Natural killer cell (primary cell): Measurements from ENCODE around the gene LTBP3. TPM values are rescaled to one million over a fixed set of nuclear protein-coding genes. Genes with fewer than 3 reads are reported as not detected.
"Not testable (repeated sequence)": the region's sequence is repeated elsewhere in the genome, so short reads cannot be mapped to it uniquely, and the experiment has no call there.

Source experiments
- ATAC-seq, 3 donors: fragments of 150-1000 bp in 2 of 3; fragments of 200-7000 bp in 1 of 3; cut with Tn5 transposase; 1 replicate in 1 of 3; 2 replicates in 2 of 3; pipeline ENCODE4 v1.10.0; 2021; ENCODE audit warnings: mild to moderate bottlenecking in 2 of 3, moderate library complexity in 2 of 3
- DNase-seq, 2 donors: peaks; one replicate each; pipeline versions ENCODE4 v3.0.0 to v3.0.0-alpha.2; 2013 to 2021; ENCODE audit warnings: mixed read lengths in 1 of 2
- H3K27ac ChIP-seq: one replicate; pipeline ENCODE4 v1.5.1; 2013; ENCODE audit warnings: mild to moderate bottlenecking, low read length
- H3K27me3 ChIP-seq: one replicate; pipeline ENCODE4 v1.6.1; 2013; ENCODE audit warnings: low read length; ENCODE audit not compliant: control insufficient read depth, insufficient read depth
- H3K36me3 ChIP-seq: one replicate; pipeline ENCODE4 v1.6.1; 2013; ENCODE audit warnings: low read length; ENCODE audit not compliant: control insufficient read depth, insufficient read depth
- H3K4me1 ChIP-seq: one replicate; pipeline ENCODE4 v1.6.1; 2013; ENCODE audit warnings: low read length; ENCODE audit not compliant: control insufficient read depth, insufficient read depth
- H3K4me3 ChIP-seq: one replicate; pipeline ENCODE4 v1.5.1; 2013; ENCODE audit warnings: low read length
- H3K9me3 ChIP-seq: one replicate; pipeline ENCODE4 v1.6.1; 2013; ENCODE audit warnings: low read length; ENCODE audit not compliant: control insufficient read depth, insufficient read depth
- H3K27ac Mint-ChIP-seq, 2 donors: one replicate each; pipeline ENCODE4 v1.8.0; 2022; ENCODE audit warnings: mild to moderate bottlenecking in 2 of 2, mixed read lengths in 2 of 2, moderate library complexity in 1 of 2
- H3K27me3 Mint-ChIP-seq, 2 donors: one replicate each; pipeline ENCODE4 v1.8.0; 2022; ENCODE audit warnings: low read depth in 2 of 2, mixed read lengths in 2 of 2
- H3K36me3 Mint-ChIP-seq: one replicate; pipeline ENCODE4 v1.8.0; 2022; ENCODE audit warnings: mixed read lengths
- H3K4me1 Mint-ChIP-seq, 2 donors: one replicate each; pipeline ENCODE4 v1.8.0; 2022; ENCODE audit warnings: mixed read lengths in 2 of 2
- H3K4me3 Mint-ChIP-seq: one replicate; pipeline ENCODE4 v1.8.0; 2022; ENCODE audit warnings: mild to moderate bottlenecking, moderate library complexity, mixed read lengths
- H3K9me3 Mint-ChIP-seq, 2 donors: one replicate each; pipeline ENCODE4 v1.8.0; 2022; ENCODE audit warnings: mixed read lengths in 2 of 2
- WGBS: methylation state at CpG from one replicate; pipeline ENCODE4 v1.1.7; 2013; ENCODE audit warnings: missing lambda C conversion rate; ENCODE audit not compliant: insufficient coverage; 5-methylcytosine and 5-hydroxymethylcytosine counted together
- intact Hi-C: fragments of 100-400 bp; cut with micrococcal nuclease; formaldehyde crosslinking; loops from one replicate; pipeline ENCODE4 v1.14.2; 2022
- total RNA-seq, 4 donors: library from RNA; stranded (reverse); fragments of 120-200 nt in 1 of 4; gene quantifications; one replicate each; pipeline versions ENCODE4 v1.2.3 to v1.2.4, GENCODE V29; 2013 to 2022
- TF ChIP-seq, protein P1 (sequence below): fragments of 200-600 bp; IDR thresholded peaks from one replicate; pipeline ENCODE4 v1.8.0; 2022; ENCODE audit warnings: antibody characterized with exemption

The LTBP3 gene
- total RNA-seq, 3 donors from 2014 or later (not counting 1 experiment from before 2014, with no cell fraction given) = 121 to 155 (median 140) TPM

- H3K4me1 ChIP-seq, H3K36me3 Mint-ChIP-seq, H3K27me3 ChIP-seq, DNase-seq, H3K27me3 Mint-ChIP-seq, H3K9me3 Mint-ChIP-seq, ATAC-seq, H3K9me3 ChIP-seq, H3K4me3 ChIP-seq, H3K36me3 ChIP-seq, intact Hi-C loops, H3K4me3 Mint-ChIP-seq, H3K27ac ChIP-seq, H3K27ac Mint-ChIP-seq: not testable (repeated sequence)
- 94% methylated on average over 7 of the region's 8 CpGs for WGBS
- peaks cover 5 to 14% of the 10 kb centered on the region in 2 donors for H3K4me1 Mint-ChIP-seq
These were observed 39.1 kb downstream of the LTBP3 start for GRCh38 chr11:65518941-65519549.

- H3K36me3 ChIP-seq = no peaks in the 10 kb centered on the region
- Mint-ChIP-seq H3K9me3 (no peaks in the 10 kb centered on the region), H3K4me3 (peak overlapping the region; percentile 8), H3K27ac (peak overlapping the region; percentile 33 to 50), H3K4me1 (peaks cover 0 to 9% of the 10 kb centered on the region in 2 donors), H3K27me3 (no peaks in the 10 kb centered on the region), H3K36me3 (no peaks in the 10 kb centered on the region)
- DNase-seq = no peak
- intact Hi-C loops = no loop called here
- TF ChIP-seq, protein P1, sequence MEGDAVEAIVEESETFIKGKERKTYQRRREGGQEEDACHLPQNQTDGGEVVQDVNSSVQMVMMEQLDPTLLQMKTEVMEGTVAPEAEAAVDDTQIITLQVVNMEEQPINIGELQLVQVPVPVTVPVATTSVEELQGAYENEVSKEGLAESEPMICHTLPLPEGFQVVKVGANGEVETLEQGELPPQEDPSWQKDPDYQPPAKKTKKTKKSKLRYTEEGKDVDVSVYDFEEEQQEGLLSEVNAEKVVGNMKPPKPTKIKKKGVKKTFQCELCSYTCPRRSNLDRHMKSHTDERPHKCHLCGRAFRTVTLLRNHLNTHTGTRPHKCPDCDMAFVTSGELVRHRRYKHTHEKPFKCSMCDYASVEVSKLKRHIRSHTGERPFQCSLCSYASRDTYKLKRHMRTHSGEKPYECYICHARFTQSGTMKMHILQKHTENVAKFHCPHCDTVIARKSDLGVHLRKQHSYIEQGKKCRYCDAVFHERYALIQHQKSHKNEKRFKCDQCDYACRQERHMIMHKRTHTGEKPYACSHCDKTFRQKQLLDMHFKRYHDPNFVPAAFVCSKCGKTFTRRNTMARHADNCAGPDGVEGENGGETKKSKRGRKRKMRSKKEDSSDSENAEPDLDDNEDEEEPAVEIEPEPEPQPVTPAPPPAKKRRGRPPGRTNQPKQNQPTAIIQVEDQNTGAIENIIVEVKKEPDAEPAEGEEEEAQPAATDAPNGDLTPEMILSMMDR = no peak
- H3K27me3 ChIP-seq = no peaks in the 10 kb centered on the region
- no peaks in the 10 kb centered on the region for H3K4me1 ChIP-seq
- peak in 2 of 3 donors; percentile 17 to 37 for ATAC-seq
- WGBS = 74% methylated on average over 5 of the region's 5 CpGs
- H3K4me3 ChIP-seq = no peak overlapping the region
- H3K9me3 ChIP-seq = no peaks in the 10 kb centered on the region
- H3K27ac ChIP-seq = no peak overlapping the region
These were observed 41.8 kb downstream of the LTBP3 start for GRCh38 chr11:65516135-65516968.

DNA sequence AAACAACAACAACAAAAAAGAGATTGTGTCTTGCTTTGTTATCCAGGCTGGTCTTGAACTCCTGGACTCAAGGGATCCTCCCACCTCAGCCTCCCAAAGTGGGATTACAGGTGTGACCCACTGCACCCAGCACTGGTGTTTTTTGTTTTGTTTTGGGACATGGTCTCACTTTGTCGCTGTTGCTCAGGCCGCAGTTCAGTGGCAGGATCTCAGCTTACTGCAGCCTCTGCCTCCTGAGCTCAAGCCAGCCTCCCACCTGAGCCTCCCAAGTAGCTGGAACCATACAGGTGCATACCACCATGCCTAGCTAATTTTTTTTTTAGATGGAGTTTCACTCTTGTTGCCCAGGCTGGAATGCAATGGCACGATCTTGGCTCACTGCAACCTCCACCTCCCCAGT lies 45.8 kb downstream of the LTBP3 start:
- peaks cover 20% of the 10 kb centered on the region for H3K4me1 ChIP-seq
- H3K27ac Mint-ChIP-seq, H3K36me3 Mint-ChIP-seq, ATAC-seq, H3K27me3 ChIP-seq, H3K27me3 Mint-ChIP-seq, H3K4me3 Mint-ChIP-seq, H3K27ac ChIP-seq, H3K4me3 ChIP-seq, H3K9me3 Mint-ChIP-seq, DNase-seq, H3K36me3 ChIP-seq, H3K9me3 ChIP-seq, intact Hi-C loops: not testable (repeated sequence)
- peaks cover 12 to 21% of the 10 kb centered on the region in 2 donors for H3K4me1 Mint-ChIP-seq
- WGBS = 98% methylated on average over 3 of the region's 3 CpGs

DNA sequence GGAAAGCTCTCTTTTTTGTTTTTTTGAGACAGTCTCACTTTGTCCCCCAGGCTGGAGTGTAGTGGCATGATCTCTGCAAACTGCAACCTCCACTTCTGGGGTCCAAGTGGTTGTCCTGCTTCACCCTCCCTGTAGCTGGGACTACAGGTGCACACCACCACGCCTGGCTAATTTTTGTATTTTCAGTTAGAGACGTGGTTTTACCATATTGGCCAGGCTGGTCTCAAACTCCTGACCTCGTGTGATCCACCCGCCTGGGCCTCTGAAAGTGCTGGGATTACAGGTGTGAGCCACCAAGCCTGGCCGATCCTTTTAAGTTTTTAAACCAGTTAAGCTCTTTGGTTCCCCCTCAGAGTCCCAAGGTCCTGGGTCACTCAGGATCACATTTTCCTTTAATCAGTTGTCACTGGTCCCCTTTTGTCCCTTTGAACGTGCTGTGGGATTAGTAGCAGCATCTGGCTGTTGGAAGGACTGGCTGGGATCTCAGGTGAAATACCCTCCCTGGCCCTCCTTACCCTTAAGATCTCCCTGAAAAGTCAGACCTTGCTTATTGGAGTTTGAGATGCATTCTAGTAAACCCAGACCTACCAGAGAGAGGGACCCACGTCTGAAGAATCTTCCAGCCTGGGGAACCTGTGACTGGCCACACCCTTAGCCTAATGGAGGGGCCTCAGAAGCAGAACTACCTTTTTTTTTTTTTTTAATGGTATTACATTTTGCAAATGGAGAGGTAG lies 51.2 kb downstream of the LTBP3 start:
- H3K4me1 ChIP-seq = peaks cover 47% of the 10 kb centered on the region
- ATAC-seq (peak; percentile 23 to 43 (median 25)), DNase-seq (peak in 1 of 2 donors; percentile 48)
- H3K4me3 Mint-ChIP-seq = no peak overlapping the region
- peaks cover 53% of the 10 kb centered on the region for H3K36me3 ChIP-seq
- WGBS = 18% methylated on average over 7 of the region's 7 CpGs
- H3K27ac ChIP-seq = peak overlapping the region; percentile 69
- H3K27ac Mint-ChIP-seq = no peak overlapping the region
- no peaks in the 10 kb centered on the region for H3K27me3 ChIP-seq
- peaks cover 49 to 59% of the 10 kb centered on the region in 2 donors for H3K4me1 Mint-ChIP-seq
- H3K4me3 ChIP-seq = no peak overlapping the region
- TF ChIP-seq, protein P1 = no peak
- H3K9me3 ChIP-seq = no peaks in the 10 kb centered on the region
- H3K9me3 Mint-ChIP-seq = no peaks in the 10 kb centered on the region
- peaks cover 11% of the 10 kb centered on the region for H3K36me3 Mint-ChIP-seq
- intact Hi-C loops = loop anchor here (1.0 to 10.0 kb wide), 3 partner anchors 10 to 292 kb away; no protein-coding TSS in a partner anchor
- H3K27me3 Mint-ChIP-seq = no peaks in the 10 kb centered on the region
